ENCODE measurements around the gene SNAPIN. TPM values are rescaled to one million over a fixed set of nuclear protein-coding genes. Genes with fewer than 3 reads are reported as not detected.

The SNAPIN gene
- total and polyA plus RNA-seq, 3 donors from 2014 or later = 48.9 to 61.7 (median 57.4) TPM

GRCh38 chr1:153696741-153697140 is 38.2 kb downstream of the SNAPIN start:
- DNase-seq = no peak
- 62 to 85% methylated on average over 8 of the region's 8 CpGs for WGBS, 2 donors
- H3K9me3 ChIP-seq = no peaks in the 10 kb centered on the region
- H3K4me3 ChIP-seq = no peak overlapping the region
- peak overlapping the region in 1 of 2 donors; percentile 82 for H3K27ac ChIP-seq
- H3K36me3 ChIP-seq (ENCODE audit: low read depth, missing control alignments) = no peaks in the 10 kb centered on the region
- TF ChIP-seq POLR2A (IDR thresholded peaks at IDR 0.05) (no peak), CTCF (IDR thresholded peaks at IDR 0.05) (no peak)
- intact Hi-C loops (cut with DNase I; ENCODE audit: low total_unique reads) = no loop called here
- peaks cover 22% of the 10 kb centered on the region for H3K4me1 ChIP-seq
- no peaks in the 10 kb centered on the region for H3K27me3 ChIP-seq

- no peaks in the 10 kb centered on the region for H3K9me3 ChIP-seq
- H3K27me3 ChIP-seq = no peaks in the 10 kb centered on the region
- H3K4me3 ChIP-seq = peak overlapping the region in 1 of 2 donors; percentile 34
- H3K36me3 ChIP-seq (ENCODE audit: low read depth, missing control alignments) = no peaks in the 10 kb centered on the region
- peak overlapping the region; percentile 66 to 82 for H3K27ac ChIP-seq
- WGBS, 2 donors = 34 to 41% methylated on average over 12 of the region's 12 CpGs
- intact Hi-C loops (cut with DNase I; ENCODE audit: low total_unique reads) = no loop called here
- H3K4me1 ChIP-seq = peaks cover 22% of the 10 kb centered on the region
- TF ChIP-seq CTCF (IDR thresholded peaks at IDR 0.05) (no peak), POLR2A (IDR thresholded peaks at IDR 0.05) (no peak)
- peak; percentile 89 for DNase-seq
Observed at GRCh38 chr1:153697191-153698019, 38.9 kb downstream of the SNAPIN start.

GRCh38 chr1:153698020-153698922 is 39.8 kb downstream of the SNAPIN start:
- Histone ChIP-seq H3K4me1 (peaks cover 22% of the 10 kb centered on the region), H3K27ac (peak overlapping the region; percentile 66 to 82), H3K4me3 (peak overlapping the region; percentile 9 to 34), H3K27me3 (no peaks in the 10 kb centered on the region), H3K36me3 (ENCODE audit: low read depth, missing control alignments) (no peaks in the 10 kb centered on the region), H3K9me3 (no peaks in the 10 kb centered on the region)
- intact Hi-C loops (cut with DNase I; ENCODE audit: low total_unique reads) = no loop called here
- DNase-seq = peak; percentile 67
- no peak for TF ChIP-seq CTCF (IDR thresholded peaks at IDR 0.05)
- no peak for TF ChIP-seq POLR2A (IDR thresholded peaks at IDR 0.05)
- 8 to 17% methylated on average over 21 to 29 of the region's 29 CpGs for WGBS, 2 donors

- 62 to 68% methylated on average over 6 of the region's 6 CpGs for WGBS, 2 donors
- H3K36me3 ChIP-seq (ENCODE audit: low read depth, missing control alignments) = no peaks in the 10 kb centered on the region
- H3K4me1 ChIP-seq = peaks cover 22% of the 10 kb centered on the region
- no peaks in the 10 kb centered on the region for H3K27me3 ChIP-seq
- no peaks in the 10 kb centered on the region for H3K9me3 ChIP-seq
- H3K4me3 ChIP-seq = no peak overlapping the region
- DNase-seq = no peak
- intact Hi-C loops (cut with DNase I; ENCODE audit: low total_unique reads) = no loop called here
- TF ChIP-seq CTCF (IDR thresholded peaks at IDR 0.05) (no peak), POLR2A (IDR thresholded peaks at IDR 0.05) (no peak)
- H3K27ac ChIP-seq = peak overlapping the region in 1 of 2 donors; percentile 82
Observed at GRCh38 chr1:153698923-153699714, 40.6 kb downstream of the SNAPIN start.
